ENCODE measurements around the gene PDYN.
"Not testable (repeated sequence)": the region's sequence is repeated elsewhere in the genome, so short reads cannot be mapped to it uniquely, and the experiment has no call there.

Gene PDYN

DNA sequence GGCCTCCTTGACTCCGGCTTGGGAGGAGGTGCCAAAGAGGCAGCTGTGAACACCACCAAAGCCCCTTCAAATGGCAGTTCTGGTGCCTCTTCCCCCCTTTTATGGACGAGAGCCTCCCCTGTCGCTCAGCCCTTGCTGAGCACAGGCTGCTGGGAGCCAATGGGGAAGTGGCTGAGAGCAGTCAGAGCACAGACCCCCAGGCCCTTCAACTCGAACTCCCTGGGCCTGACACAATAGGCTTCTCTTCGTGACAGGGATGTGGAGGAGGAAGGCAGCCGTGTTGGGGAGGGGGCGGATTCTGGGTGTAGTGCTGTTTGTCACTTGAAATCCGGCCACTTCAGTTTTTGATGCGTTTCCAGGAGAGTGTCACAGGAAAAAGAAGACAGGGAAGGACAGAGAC is at the start of gene PDYN:
Gene PDYN (minus strand): TSS at position 73 of the 400 bp plus-strand sequence. CDS start 10,974 bp downstream, outside the sequence.
- in situ Hi-C loops (cut with MboI; ENCODE audit: low sequenced_read_pairs), result no loop called here

DNA sequence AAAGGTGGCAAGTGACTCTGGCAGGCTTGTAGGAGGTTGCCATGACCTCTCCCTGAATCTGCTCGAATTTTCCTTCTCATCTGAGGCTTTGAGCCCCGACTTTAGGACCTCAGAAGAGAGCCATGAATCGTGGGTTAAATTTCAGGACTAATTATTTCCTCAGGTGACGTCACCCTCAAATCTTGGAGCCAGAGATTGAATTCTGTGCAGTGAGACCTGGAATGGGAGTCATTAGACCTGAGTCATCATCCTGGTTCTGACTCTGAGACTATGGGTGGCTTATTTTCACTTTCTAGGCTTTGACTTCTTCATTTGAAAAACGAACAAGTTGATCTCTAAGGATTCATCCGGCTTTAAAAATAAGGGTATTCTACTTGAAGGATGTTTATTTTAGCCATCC is 48.5 kb upstream of the PDYN start:
- in situ Hi-C loops (cut with MboI; ENCODE audit: low sequenced_read_pairs), result no loop called here

DNA sequence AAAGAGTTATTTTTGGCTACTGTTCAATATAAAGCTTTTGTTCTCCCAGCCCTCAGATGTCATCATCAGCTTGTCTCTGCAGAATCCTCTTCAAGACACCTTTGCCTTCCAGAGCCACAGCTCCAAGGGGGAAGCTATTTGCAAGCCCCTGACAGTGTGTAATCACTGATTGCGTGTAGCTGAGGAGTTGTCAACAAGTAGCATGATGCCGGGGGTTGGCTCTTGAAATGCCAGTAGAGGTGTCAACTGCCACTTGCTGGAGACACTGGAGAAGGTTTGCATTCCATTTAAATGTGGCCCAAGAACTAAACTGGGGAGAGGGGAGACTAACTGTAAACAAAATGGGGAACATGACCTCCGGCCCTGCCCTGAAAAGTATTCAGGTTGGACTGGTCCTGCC is 44.3 kb upstream of the PDYN start:
- in situ Hi-C loops (cut with MboI; ENCODE audit: low sequenced_read_pairs), result no loop called here

DNA sequence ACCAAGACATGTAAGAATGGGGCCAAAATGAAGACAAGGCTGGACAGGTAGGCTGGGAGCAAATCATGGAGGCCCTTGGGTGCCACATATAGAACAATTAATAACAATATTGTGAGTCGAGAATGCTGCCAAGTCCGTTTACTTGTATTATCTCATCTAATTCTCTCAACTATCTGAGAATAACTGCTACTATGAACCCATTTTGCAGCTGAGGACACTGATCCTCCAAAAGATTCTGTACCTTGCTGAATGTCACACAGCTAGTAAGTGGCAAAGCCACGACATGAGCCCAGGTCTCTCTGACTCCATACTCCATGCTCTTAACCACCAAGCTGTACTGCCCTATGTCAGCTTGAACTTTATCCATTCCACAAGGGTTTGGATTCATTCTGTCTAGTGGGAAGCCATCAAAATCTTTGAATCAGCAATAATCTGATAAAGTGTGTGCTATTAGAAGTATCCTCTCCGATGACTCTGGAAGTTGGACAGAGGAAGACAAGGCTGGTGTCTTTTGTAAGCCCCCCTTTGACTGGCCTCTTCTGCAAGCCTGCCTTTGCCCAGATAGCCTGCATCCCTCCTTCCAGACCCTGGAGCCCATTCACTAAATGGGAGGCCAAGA is 43.5 kb upstream of the PDYN start:
- in situ Hi-C loops (cut with MboI; ENCODE audit: low sequenced_read_pairs), result no loop called here

DNA sequence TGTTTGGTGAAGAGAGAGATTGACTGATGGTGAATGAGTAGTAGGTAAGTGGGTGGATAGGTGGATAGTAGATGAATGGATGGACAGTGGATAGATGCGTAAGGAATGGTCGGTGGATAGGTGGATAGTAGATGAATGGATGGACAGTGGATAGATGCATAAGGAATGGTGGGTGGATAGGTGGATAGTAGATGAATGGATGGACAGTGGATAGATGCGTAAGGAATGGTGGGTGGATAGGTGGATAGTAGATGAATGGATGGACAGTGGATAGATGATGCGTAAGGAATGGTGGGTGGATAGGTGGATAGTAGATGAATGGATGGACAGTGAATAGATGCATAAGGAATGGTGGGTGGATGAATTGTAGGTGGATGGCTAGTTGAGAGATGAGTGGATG is 42.5 kb upstream of the PDYN start:
- in situ Hi-C loops (cut with MboI; ENCODE audit: low sequenced_read_pairs), result not testable (repeated sequence)

DNA sequence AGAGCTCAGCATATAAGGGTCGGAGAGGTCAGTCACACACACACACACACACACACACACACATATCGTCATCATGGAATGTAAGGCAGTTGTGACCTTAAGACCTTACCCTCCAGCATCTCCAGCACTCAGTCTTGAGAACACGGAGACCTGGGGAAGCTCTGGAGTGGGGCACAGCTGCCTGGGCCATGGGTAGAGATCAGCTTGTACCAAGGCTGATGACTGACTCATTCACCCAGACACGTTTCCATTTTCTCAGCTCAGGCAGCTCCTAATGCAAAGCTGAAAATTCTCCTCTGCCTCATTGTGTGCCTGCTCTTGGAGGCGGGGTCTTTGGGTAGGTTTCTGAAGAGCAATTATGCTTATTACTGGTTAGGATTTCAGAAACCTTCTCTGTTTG is 38.3 kb upstream of the PDYN start:
- in situ Hi-C loops (cut with MboI; ENCODE audit: low sequenced_read_pairs), result no loop called here

DNA sequence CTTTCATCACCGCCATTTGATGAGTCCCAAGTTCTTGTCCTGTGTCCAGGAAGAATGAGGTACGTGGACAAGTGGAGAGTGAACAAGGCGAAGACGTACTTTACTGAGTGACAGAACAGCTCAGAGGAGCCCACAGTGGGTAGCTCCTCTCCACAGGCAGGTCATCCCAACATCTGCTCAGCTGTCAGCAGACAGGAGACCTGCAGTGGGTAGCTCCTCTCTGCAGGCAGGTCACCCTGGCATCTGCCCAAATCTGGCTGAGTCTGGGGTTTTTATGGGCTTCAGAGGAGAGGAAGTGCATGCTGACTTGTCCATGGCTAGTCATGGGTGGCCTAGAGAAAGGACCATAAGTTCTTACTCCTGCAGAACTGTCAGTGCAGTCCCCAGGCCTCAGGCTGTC is 32.7 kb upstream of the PDYN start:
- in situ Hi-C loops (cut with MboI; ENCODE audit: low sequenced_read_pairs), result no loop called here

DNA sequence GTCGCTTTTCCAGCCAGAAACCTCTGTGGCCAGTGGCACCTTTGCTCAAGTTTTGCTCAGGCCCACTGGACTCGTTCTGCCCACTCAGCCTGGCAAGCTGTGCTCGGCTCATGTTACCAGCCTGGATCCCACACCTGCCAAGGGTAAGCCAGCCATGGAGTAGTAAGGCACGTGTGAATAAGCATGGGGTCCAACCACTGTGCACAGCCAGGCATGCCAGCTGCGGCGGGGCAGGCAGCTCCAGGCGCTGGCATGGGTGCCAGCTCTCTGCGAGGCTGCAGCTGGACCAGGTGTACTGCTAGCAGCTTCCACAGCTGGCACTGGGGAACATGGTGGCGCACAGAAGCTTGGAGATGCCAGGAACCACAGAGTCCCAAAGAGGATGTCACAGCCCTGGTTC is 32.1 kb upstream of the PDYN start:
- in situ Hi-C loops (cut with MboI; ENCODE audit: low sequenced_read_pairs), result no loop called here

DNA sequence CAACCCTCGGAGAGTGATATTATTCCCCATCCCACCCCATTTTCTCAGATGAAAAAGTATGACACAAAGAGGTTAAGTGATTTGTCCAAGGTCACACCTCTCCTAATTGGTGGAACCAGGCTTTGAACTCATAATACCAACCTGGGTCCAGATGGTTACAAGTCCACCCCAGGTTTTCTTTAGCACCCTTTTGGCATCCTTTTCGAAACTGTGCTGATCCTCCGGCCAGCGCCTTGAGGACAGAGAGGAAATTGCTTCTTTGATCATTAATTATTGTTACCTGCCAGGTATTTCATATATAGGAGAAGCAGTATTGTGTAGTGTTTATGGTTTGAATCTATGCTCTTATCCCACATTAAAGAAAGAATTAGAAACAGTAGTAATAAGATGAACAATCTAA is 29.3 kb upstream of the PDYN start:
- in situ Hi-C loops (cut with MboI; ENCODE audit: low sequenced_read_pairs), result no loop called here

DNA sequence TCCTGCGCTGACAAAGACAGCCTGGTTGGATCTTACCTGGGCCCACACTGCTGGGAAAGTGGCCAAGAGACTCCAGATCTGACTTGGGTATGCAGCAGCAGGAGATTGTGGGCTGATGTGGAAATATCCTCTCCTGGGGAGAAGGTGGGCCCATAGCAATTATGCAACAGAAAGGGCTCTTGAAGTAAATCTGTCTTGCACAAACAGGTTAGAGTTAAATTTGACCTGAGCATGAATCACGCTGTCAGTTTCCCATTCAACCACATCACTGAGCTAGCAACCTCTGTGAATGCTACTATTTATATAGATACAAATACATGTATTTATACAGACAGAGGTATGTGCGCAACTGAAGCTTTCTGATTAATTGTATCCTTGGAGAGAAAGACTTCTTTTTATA is 28.3 kb upstream of the PDYN start:
- in situ Hi-C loops (cut with MboI; ENCODE audit: low sequenced_read_pairs), result no loop called here

DNA sequence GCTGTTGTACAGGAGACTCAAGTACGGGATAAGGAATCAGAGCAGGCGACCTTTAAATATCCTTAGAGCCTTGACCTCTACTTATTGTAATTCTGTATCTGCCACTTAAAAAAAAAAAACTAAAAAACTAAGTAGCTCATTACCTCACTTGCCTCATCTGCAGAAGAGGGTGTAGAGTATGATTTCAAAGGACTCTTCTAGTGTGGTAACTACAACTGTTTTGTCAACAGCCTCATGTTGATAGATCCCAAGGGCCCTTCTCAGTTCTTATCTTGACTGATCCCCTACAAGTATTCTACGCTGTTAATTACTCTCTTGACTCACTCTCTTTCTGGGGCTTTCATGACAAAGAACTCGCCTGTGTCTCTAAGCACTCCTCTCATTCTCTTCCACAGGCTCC is 16.7 kb upstream of the PDYN start:
- in situ Hi-C loops (cut with MboI; ENCODE audit: low sequenced_read_pairs), result no loop called here

DNA sequence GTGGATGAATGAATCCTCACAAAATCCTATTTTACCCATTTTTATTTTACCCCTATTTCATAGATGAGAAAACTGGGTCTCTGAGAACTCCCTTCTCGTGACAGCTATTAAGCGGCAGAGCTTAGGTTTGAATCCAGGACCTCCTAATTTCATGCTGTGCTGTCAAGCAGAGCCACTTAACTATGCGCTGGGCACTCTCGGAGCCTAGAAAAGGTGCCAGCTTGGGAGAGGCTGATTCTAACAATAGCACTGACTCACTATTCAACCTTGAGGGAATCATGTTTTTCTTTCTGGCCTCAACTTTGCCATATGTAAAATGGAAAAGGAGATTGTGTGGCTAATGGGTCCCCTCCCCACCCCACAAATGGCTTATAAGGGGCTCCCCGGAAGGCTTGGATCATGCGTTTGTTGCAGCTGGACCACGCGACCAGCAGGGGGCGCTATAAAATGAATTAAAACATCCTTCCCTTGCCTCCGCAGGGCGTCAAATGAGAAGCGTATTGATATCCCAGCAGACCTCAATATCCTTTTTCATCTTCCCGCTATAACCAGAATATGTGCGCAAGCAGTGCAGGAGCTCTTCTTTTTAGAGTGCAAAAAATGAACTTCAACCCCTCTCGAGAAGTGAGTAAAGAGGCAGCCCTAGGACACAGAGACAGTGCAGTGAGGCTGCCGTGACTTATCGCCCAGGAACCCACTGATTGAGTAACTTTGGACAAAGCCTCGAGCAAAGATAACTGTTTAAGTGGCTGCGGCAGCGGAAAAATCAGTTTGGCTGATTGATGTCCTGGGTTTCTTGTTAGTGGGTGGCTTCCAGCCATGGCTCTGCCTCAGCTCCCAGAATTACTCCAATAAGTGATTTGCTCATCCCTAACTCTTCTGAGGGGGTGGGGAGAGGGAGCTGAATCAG is 12.8 kb upstream of the PDYN start:
- in situ Hi-C loops (cut with MboI; ENCODE audit: low sequenced_read_pairs), result no loop called here

DNA sequence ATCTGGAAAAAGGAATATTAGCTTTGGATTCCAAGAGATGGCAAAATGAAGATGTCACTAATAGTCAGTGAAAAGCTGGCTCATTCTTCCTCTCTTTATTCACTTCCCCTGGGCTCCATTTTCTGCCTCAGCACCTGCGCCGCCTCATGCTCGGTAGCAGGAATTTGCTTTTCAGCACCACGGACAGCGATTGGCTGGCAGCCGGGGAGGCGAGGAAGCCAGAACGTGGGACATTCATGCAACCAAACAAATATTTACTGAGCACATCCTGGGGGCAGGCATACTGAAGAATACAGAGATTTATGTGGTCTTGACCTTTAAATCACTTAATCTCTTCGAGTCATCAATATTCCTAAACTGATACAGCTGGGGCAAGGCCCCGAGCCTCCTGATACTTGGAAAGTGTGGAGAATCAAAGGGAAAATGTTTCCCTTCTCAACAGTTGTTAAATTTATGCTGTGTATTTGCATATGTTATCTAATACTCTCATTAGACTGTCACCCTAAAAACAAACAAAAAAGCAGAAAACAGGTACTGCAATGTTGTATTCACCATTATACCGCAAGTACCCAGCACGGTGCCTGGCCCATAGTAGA is 12.1 kb upstream of the PDYN start:
- in situ Hi-C loops (cut with MboI; ENCODE audit: low sequenced_read_pairs), result no loop called here

DNA sequence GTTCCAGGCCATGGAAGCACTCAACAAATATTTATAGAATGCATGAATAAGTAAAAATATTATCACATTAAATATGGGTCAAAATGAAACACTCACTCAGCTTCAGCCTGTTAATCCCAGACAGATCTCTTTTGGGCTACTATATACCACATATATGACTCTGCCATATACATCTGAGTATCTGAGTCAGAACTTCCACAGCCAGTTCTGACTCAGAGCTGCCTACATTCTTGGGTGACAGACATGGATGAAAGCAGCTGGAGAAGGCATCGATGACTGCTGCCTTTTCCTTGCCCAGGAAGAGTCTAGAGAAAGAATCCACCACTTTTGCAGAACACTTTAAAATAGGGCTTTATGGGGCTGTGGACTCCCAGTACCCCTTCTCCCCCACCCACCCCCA is 11.5 kb upstream of the PDYN start:
- in situ Hi-C loops (cut with MboI; ENCODE audit: low sequenced_read_pairs), result no loop called here

DNA sequence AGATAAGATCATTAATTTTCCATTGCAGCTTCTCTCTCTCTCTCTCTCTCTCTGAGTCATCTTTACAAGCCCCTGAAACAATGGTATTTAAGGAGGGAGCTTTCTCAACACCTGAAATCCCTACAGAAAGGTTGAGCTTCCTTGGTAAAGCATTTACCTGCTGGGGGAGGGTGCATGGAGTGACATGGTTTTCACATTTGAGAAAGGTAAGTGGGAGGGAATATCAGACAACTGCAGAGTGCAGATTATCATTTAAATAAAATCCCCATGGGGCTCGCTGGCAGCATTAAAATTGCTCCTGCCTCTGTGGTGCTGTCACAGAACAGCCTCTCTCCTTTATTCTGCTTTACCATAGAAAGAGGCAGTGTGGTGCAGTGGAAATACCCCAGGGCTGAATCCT is 10.3 kb upstream of the PDYN start:
- in situ Hi-C loops (cut with MboI; ENCODE audit: low sequenced_read_pairs), result no loop called here

DNA sequence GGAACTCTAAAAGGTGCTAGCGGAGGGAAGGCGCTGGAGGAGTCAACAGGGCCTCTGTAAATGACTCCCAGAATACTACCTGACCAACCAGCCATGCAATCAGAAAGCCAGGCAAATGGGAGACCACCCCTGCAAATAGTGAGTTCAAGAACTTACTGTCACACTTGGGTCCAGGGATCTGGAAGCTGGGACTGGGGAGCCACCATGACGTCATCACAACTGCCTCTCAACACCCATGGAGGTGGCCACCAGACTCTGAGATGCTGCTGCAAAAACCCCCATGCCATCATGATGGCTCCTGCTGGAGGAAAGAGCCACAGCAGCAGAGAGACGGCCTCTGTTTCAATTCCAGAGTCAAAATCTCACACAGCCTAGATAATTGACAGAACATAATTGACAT is 8.5 kb upstream of the PDYN start:
- in situ Hi-C loops (cut with MboI; ENCODE audit: low sequenced_read_pairs), result no loop called here

DNA sequence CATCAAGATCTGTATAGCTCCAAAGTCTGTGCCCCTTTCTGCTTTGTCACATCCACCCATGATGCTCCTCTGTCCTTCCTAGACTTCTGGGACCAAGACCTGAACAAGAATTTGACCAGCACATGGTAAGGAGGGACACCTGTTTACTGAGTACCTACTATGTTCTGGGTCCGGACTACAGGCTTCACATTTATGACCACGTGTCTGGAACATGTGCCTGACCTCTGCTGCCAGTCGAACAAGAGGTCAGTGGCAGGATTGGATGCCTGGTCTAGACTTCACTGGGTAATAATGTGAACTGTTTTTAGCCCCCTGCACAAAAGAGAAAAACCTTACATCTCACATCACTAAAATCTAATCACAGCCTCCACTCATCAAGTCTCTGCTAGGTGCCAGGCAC is 7.3 kb upstream of the PDYN start:
- in situ Hi-C loops (cut with MboI; ENCODE audit: low sequenced_read_pairs), result no loop called here

DNA sequence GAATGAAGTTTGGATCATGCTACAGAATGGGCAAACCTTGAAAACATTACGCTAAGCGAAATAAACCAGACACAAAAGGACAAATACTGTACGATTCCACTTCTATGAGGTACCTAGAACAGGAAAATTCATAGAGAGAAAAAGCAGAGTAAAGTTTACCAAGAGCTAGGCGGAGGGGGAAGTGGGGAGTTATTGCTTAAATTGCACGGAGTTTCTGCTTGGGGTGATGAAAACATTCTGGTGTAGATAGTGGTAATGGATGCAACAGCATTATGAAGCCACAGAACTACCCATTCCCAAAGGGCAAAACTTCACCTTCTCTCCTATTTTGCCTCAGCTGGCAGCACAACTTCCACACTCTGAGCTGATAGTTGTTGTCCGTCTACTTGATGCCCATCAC is 6.4 kb upstream of the PDYN start:
- in situ Hi-C loops (cut with MboI; ENCODE audit: low sequenced_read_pairs), result no loop called here

DNA sequence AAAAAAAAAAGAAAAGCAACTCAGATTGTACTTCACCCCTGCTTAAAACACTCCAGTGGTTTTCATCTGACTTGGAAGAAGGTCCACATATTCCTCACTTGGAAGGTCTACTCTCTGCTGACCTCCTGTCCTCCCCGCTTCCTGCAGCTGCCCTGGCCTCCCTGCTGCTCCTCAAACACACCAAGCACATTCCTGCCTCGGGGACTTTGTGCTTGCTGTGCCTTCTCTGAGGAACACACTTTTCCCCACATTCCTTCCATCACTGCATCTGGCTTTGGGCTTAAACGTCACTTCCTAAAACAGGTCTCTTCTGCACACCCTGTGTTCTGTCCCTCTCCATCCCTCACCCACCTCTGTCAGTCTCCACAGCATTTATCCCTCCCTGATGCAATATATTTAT is 4.9 kb upstream of the PDYN start:
- in situ Hi-C loops (cut with MboI; ENCODE audit: low sequenced_read_pairs), result no loop called here

DNA sequence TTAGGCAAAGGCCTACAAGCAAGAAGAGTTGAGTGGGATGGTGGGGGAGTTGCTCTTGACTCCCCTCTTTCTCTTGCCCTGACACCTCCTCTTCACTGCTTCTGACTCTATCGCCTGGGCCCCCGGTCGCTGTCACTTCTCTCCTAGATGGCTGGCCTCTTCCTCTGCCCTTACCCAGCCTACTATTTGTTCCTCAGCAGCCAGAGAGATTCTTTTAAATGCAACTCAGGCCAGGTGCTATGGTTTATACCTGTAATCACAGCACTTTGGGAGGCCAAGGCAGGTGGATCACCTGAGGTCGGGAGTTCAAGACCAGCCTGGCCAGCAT is 4.3 kb upstream of the PDYN start:
- in situ Hi-C loops (cut with MboI; ENCODE audit: low sequenced_read_pairs), result no loop called here

DNA sequence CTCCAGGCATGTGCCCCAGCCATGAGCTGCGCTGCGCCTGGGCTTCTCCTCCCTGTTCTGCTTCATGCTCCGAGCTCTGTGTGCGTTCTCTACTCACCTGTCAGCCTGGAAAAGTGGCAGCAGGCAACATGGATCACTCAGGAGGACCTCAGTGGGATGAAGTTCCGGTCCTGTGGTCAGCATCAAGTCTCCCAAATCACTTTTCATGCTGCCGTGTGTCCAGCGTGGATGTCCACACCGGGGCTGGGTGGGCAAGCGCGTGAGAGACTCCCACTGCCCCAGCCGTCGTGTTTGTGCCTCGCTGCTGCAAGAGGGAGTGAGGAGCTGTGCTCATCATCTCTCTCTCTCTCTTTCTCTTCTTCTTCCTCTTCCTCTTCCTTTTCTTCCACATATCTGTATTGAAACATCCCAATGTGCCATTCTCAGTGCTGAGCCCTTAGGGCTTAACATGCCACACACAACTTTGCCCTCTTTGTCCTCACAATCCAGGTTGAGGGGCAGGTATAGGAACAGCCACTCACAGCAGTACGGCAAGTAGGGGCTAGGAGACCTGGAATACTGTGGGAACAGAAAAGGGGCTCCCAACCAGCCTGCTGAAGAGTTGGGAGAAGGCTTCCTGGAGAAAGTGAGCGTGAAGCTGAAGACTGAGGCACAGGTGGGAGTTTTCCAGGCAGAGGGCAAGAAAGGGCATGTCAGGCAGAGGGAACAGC is 3.8 kb upstream of the PDYN start:
- in situ Hi-C loops (cut with MboI; ENCODE audit: low sequenced_read_pairs), result no loop called here
